Uterus (tissue), 2 donors: Measurements from ENCODE around the gene FOXP4.

Source experiments
- POLR2A ChIP-seq, 2 donors: fragments of 450-650 bp; IDR thresholded peaks; one replicate each; pipeline ENCODE4 v1.6.1; 2016; ENCODE audit warnings: antibody characterized with exemption in 2 of 2, mild to moderate bottlenecking in 1 of 2, moderate library complexity in 1 of 2
- TF ChIP-seq, protein P1 (sequence below), 4 experiments: fragments of 200-600 bp in 2 of 4; fragments of 450-650 bp in 2 of 4; sonication (generic) in 2 of 4; IDR thresholded peaks; one replicate each; pipeline ENCODE4 v1.5.1; 2016 to 2019; ENCODE audit warnings: antibody characterized with exemption in 4 of 4, mild to moderate bottlenecking in 2 of 4, moderate library complexity in 1 of 4

DNA sequence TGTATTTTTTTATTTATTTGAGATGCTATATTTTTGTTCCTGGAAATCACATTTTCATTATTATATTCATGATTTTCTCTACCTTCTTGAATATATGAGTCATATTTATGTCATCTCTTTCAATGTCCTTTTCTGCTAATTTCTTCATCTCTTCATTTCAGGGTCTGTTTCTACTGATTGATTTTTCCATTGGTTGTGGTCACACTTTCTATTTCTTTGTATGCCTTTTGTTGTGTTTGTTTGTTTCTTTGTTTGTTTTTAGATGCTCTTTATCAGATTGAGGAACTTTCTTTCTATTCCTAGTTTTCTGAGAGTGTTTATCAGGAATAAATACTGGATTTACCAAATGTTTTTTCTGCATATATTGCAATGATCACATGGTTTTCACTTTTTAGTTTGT, 75.2 kb downstream of the FOXP4 start:
- TF ChIP-seq, protein P1, sequence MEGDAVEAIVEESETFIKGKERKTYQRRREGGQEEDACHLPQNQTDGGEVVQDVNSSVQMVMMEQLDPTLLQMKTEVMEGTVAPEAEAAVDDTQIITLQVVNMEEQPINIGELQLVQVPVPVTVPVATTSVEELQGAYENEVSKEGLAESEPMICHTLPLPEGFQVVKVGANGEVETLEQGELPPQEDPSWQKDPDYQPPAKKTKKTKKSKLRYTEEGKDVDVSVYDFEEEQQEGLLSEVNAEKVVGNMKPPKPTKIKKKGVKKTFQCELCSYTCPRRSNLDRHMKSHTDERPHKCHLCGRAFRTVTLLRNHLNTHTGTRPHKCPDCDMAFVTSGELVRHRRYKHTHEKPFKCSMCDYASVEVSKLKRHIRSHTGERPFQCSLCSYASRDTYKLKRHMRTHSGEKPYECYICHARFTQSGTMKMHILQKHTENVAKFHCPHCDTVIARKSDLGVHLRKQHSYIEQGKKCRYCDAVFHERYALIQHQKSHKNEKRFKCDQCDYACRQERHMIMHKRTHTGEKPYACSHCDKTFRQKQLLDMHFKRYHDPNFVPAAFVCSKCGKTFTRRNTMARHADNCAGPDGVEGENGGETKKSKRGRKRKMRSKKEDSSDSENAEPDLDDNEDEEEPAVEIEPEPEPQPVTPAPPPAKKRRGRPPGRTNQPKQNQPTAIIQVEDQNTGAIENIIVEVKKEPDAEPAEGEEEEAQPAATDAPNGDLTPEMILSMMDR (IDR thresholded peaks at IDR 0.05): no peak
- TF ChIP-seq POLR2A (IDR thresholded peaks at IDR 0.05): no peak
